Adrenal gland (tissue), 12 donors: ENCODE results near the gene APLP1. TPM values are rescaled to one million over a fixed set of nuclear protein-coding genes. Genes with fewer than 3 reads are reported as not detected.

ENCODE experiments used
- DNase-seq, 7 donors: peaks; one replicate each; pipeline ENCODE4 v3.0.0-alpha.2; 2019 to 2020
- H3K27ac ChIP-seq, 5 donors: fragments of 200-600 bp; sonication (generic) in 4 of 5; 1 replicate in 3 of 5; 2 replicates in 2 of 5; pipeline versions ENCODE4 v1.5.1 to v1.8.0; 2016 to 2020; ENCODE audit warnings: mild to moderate bottlenecking in 1 of 5
- H3K27me3 ChIP-seq: fragments of 200-600 bp; 2 replicates; pipeline ENCODE4 v1.8.0; 2021
- H3K36me3 ChIP-seq, 2 donors: fragments of 200-600 bp; replicated peaks in 1 of 2; 1 replicate in 1 of 2; 2 replicates in 1 of 2; pipeline versions ENCODE4 v1.5.1 to v1.8.0; 2018 to 2022
- H3K4me1 ChIP-seq, 2 donors: fragments of 200-600 bp; replicated peaks in 1 of 2; 1 replicate in 1 of 2; 2 replicates in 1 of 2; pipeline versions ENCODE4 v1.5.1 to v1.8.0; 2018 to 2021
- H3K4me3 ChIP-seq, 4 donors: fragments of 200-600 bp; sonication (generic) in 3 of 4; one replicate each; pipeline ENCODE4 v1.5.1; 2016 to 2018
- H3K9me3 ChIP-seq, 3 donors: fragments of 200-600 bp; sonication (generic) in 1 of 3; replicated peaks in 1 of 3; 1 replicate in 2 of 3; 2 replicates in 1 of 3; pipeline versions ENCODE4 v1.5.1 to v1.8.0; 2016 to 2021
- CTCF ChIP-seq, 6 experiments: fragments of 450-650 bp in 4 of 6; fragments of 200-600 bp in 2 of 6; sonication (generic) in 1 of 6; IDR thresholded peaks; 1 replicate in 5 of 6; 2 replicates in 1 of 6; pipeline versions ENCODE4 v1.5.1 to v1.8.0; 2016 to 2021; ENCODE audit warnings: antibody characterized with exemption in 6 of 6, mild to moderate bottlenecking in 2 of 6, moderate library complexity in 1 of 6
- POLR2A ChIP-seq, 2 donors: fragments of 450-650 bp; IDR thresholded peaks; one replicate each; pipeline ENCODE4 v1.6.1; 2017; ENCODE audit warnings: antibody characterized with exemption in 2 of 2, mild to moderate bottlenecking in 2 of 2, moderate library complexity in 1 of 2
- WGBS, 4 donors: extraction: QIAGEN DNeasy Blood & Tissue Kit in 2 of 4; methylation state at CpG; one replicate each; pipeline versions ENCODE4 v1.1.5 to v1.1.7; 2013 to 2017; 5-methylcytosine and 5-hydroxymethylcytosine counted together
- intact Hi-C, 2 donors: fragments of 100-400 bp; cut with DNase I; formaldehyde crosslinking; loops; one replicate each; pipeline versions ENCODE4 v1.14.1 to v1.15.0; 2022 to 2023
- polyA plus RNA-seq, 3 donors: library from polyadenylated mRNA; stranded (reverse); fragments of 200-250 nt in 2 of 3; fragments of 350-450 nt in 1 of 3; fragmentation: Illumina TruSeq in 1 of 3; extraction: RNeasy Lipid Tissue Mini Kit (QIAGEN cat#74804) in 1 of 3; gene quantifications; one replicate each; pipeline ENCODE4 v1.2.3, GENCODE V29; 2013 to 2014
- total RNA-seq, 9 donors: library from RNA; depleted of rRNA in 4 of 9; stranded (reverse); fragments of >200 nt in 4 of 9; fragments of 120-200 nt in 1 of 9; fragmentation: NEBNext Ultra II Directional in 1 of 9; extraction: Animal tissue kit (Norgen Biotek cat#: 25700) in 1 of 9; gene quantifications; one replicate each; pipeline versions ENCODE4 v1.1.0 to v1.2.4, GENCODE V29; 2013 to 2023
- donor health status: healthy with polysubstance abuse.
- donor health status: Bipolar disorder and iron deficiency.
- donor health status: DM: yes; HTN: yes; CAD: no.
- donor health status: DM: no; HTN: no; CAD: no.
- donor health status: DM: no; HTN: no; CAD: no.
- donor health status: DM: yes; HTN: yes; CAD: no.

The APLP1 gene
- total and polyA plus RNA-seq, 12 donors: 1.0 to 278 (median 31.0) TPM

DNA sequence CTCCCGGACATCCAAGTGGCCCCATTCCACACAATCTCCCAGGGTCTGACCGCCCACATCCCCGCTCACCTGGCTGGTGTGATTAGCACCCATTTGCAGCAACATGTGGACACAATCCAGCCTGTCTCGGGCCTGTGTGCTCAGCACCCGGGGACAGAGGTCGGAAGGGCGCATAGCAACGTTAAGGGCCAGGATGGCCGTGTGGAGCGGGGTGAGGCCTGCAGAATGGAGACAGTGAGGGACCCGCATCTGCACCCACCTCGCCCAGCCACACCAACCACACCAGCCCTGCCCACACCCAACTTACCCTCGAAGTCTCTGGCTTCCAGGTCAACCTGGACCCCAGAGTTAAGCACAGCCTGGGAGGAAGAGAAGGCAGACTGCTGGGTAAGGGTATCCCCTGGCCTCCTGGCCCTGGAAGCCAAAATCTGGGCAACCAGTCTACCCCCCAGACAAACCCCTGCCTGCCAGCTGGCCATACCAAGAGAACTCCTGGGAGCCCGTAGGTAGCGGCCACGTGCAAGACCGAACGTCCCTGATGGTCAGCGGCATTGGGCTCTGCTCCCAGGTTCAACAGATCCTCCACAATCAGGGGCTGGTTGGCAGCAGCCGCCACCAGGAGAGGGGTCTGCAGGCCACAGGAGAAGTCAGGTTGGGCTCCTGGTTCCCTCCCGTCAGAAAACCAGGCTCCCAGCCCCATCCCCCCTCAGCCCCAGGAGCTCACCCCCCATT is 27.7 kb downstream of the APLP1 start:
- H3K9me3 ChIP-seq: no peaks in the 10 kb centered on the region
- H3K36me3 ChIP-seq: peaks cover 0 to 48% of the 10 kb centered on the region in 2 donors

GRCh38 chr19:35896643-35897040 is 28.3 kb downstream of the APLP1 start:
- WGBS, 4 donors: 91 to 96% (median 95%) methylated on average over 12 to 13 of the region's 13 CpGs; no CpG with 5 or more reads in 1 of the 4 donors
- Histone ChIP-seq H3K36me3 (peaks cover 0 to 48% of the 10 kb centered on the region in 2 donors), H3K4me1 (peaks cover 6 to 16% of the 10 kb centered on the region in 2 donors), H3K27me3 (no peaks in the 10 kb centered on the region), H3K9me3 (no peaks in the 10 kb centered on the region), H3K4me3 (no peak overlapping the region), H3K27ac (no peak overlapping the region)
- DNase-seq: no peak
- TF ChIP-seq POLR2A (IDR thresholded peaks at IDR 0.05): no peak
- no peak for TF ChIP-seq CTCF (IDR thresholded peaks at IDR 0.05)
- intact Hi-C loops: no loop called here

More for the DNA sequence above, 27.7 kb downstream of the APLP1 start:
- H3K4me1 ChIP-seq: peaks cover 6 to 13% of the 10 kb centered on the region in 2 donors
- DNase-seq: no peak
- TF ChIP-seq POLR2A (IDR thresholded peaks at IDR 0.05) (no peak), CTCF (IDR thresholded peaks at IDR 0.05) (no peak)
- no peaks in the 10 kb centered on the region for H3K27me3 ChIP-seq
- no peak overlapping the region for H3K27ac ChIP-seq
- 83 to 93% (median 91%) methylated on average over 6 to 21 of the region's 21 CpGs for WGBS, 4 donors
- no peak overlapping the region for H3K4me3 ChIP-seq
- intact Hi-C loops: no loop called here

DNA sequence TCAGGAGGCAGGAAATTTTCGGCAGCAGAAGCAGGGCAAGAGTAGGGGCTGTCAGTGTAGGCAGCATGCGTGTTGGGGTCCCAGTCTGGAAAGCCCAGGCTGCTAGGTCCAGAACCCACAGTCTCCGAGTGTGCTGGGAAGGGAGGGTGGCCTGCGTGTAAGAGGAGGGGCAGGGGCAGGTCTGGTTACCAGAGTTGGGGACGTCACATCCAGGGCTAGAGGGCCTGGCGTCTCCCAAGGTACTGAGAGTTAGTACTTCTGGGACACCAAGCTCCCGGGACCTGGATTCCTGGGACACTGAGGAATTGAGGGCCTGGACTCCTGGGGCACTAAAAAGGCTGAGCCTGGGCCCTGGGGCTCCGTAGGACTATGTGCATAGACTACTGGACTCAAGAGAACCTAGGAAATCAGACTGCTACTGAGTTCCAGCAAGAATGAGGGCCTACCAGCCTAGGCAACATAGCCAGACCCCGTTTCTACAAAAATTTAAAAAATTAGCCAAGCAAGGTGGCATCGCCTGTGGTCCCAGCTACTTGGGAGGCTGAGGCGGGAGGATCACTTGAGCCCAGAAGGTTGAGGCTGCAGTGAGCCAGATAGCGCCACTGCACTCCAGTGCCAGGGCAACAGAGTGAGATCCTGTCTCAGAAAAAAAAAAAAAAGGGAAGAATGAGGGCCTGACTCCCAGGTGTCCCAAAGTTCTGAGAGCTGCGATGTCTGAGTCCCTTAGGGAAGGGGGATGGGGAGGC is 29.5 kb downstream of the APLP1 start:
- H3K9me3 ChIP-seq: no peaks in the 10 kb centered on the region
- 86 to 93% (median 89%) methylated on average over 13 of the region's 13 CpGs for WGBS, 4 donors
- intact Hi-C loops: no loop called here
- no peaks in the 10 kb centered on the region for H3K27me3 ChIP-seq
- DNase-seq: no peak
- H3K4me1 ChIP-seq: peaks cover 6 to 16% of the 10 kb centered on the region in 2 donors
- H3K4me3 ChIP-seq: peak overlapping the region in 1 of 4 donors; percentile 72
- peak overlapping the region in 3 of 5 donors; percentile 64 to 89 (median 87) for H3K27ac ChIP-seq
- peaks cover 0 to 45% of the 10 kb centered on the region in 2 donors for H3K36me3 ChIP-seq
- TF ChIP-seq POLR2A (IDR thresholded peaks at IDR 0.05): no peak
- TF ChIP-seq CTCF (IDR thresholded peaks at IDR 0.05): no peak

DNA sequence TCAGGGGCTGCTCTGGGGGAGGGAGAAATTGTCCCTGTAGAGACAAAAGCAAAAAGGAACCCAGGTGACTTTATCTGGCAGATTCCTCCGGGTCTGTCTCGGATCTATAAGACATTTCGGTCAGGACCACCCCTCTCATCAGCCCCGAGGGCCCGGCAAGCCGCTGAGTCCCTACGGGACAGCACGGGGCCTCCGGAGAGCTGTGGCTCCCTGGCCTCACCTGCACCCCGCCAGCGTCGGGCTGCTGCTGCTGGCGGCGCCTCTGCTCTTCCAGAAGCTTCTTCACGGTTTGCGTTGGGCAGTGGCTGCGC is 30.1 kb downstream of the APLP1 start:
- peak overlapping the region in 3 of 4 donors; percentile 50 to 72 (median 59) for H3K4me3 ChIP-seq
- no peaks in the 10 kb centered on the region for H3K27me3 ChIP-seq
- 15 to 36% (median 20%) methylated on average over 1 to 17 of the region's 17 CpGs for WGBS, 4 donors
- peaks cover 6 to 16% of the 10 kb centered on the region in 2 donors for H3K4me1 ChIP-seq
- peak overlapping the region in 4 of 5 donors; percentile 15 to 89 (median 76) for H3K27ac ChIP-seq
- DNase-seq: no peak
- H3K9me3 ChIP-seq: no peaks in the 10 kb centered on the region
- TF ChIP-seq POLR2A (IDR thresholded peaks at IDR 0.05) (no peak), CTCF (IDR thresholded peaks at IDR 0.05) (no peak)
- intact Hi-C loops: no loop called here
- peaks cover 0 to 40% of the 10 kb centered on the region in 2 donors for H3K36me3 ChIP-seq
